HepG2 (cell line): ENCODE data around the gene HCRT. TPM values are rescaled to one million over a fixed set of nuclear protein-coding genes. Genes with fewer than 3 reads are reported as not detected.

Source experiments
- AGO2 ChIP-seq: fragments of 200-400 bp; formaldehyde crosslinking; optimal IDR thresholded peaks from 2 replicates; pipeline ENCODE3; 2017; ENCODE audit warnings: mild to moderate bottlenecking, low read depth, low read length, moderate library complexity
- EHMT2 ChIP-seq: fragments of 200-600 bp; sonication (generic); IDR thresholded peaks from 2 replicates; pipeline ENCODE4 v1.7.0; 2017; ENCODE audit warnings: antibody characterized with exemption, low read depth, low read length, borderline replicate concordance
- EZH2 ChIP-seq: conservative IDR thresholded peaks from 2 replicates; pipeline ENCODE4 v1.6.1; 2012; ENCODE audit warnings: mild to moderate bottlenecking, low read depth, low read length, moderate library complexity
- GLI4 ChIP-seq: sonication (generic); formaldehyde crosslinking; IDR thresholded peaks from 2 replicates; pipeline ENCODE4 v1.5.1; 2020; ENCODE audit warnings: missing genetic modification reagents, mild to moderate bottlenecking, moderate library complexity, borderline replicate concordance
- HMGA1 ChIP-seq: sonication (generic); formaldehyde crosslinking; conservative IDR thresholded peaks from 2 replicates; pipeline ENCODE4 v1.4.0; 2020; ENCODE audit warnings: missing genetic modification reagents
- JUN ChIP-seq: sonication (generic); formaldehyde crosslinking; IDR thresholded peaks from 2 replicates; pipeline ENCODE4 v1.4.0; 2020; ENCODE audit warnings: mild to moderate bottlenecking, missing genetic modification reagents
- MIER3 ChIP-seq: IDR thresholded peaks from 2 replicates; pipeline ENCODE4 v1.6.1; 2016; ENCODE audit warnings: missing compliant biosample characterization, borderline replicate concordance
- MXD4 ChIP-seq: IDR thresholded peaks from 2 replicates; pipeline ENCODE4 v1.6.1; 2016; ENCODE audit warnings: mild to moderate bottlenecking, missing biosample characterization, missing genetic modification reagents
- SIN3B ChIP-seq: fragments of 150-350 bp; IDR thresholded peaks from 2 replicates; pipeline ENCODE4 v1.6.1; 2014; ENCODE audit warnings: low read length
- SOX6 ChIP-seq, 2 experiments: fragments of 450-650 bp in 1 of 2; sonication (generic) in 1 of 2; formaldehyde crosslinking in 1 of 2; IDR thresholded peaks; 2 replicates each; pipeline versions ENCODE4 v1.4.0 to v1.6.1; 2017 to 2020; ENCODE audit warnings: antibody characterized with exemption in 1 of 2, mild to moderate bottlenecking in 1 of 2, missing genetic modification reagents in 1 of 2
- SP140L ChIP-seq: sonication (generic); formaldehyde crosslinking; IDR thresholded peaks from 2 replicates; pipeline ENCODE4 v1.4.0; 2020; ENCODE audit warnings: missing genetic modification reagents, borderline replicate concordance
- SP4 ChIP-seq: sonication (generic); formaldehyde crosslinking; IDR thresholded peaks from 2 replicates; pipeline ENCODE4 v1.8.1; 2023; ENCODE audit warnings: mild to moderate bottlenecking, missing genetic modification reagents
- ZBTB38 ChIP-seq: sonication (generic); formaldehyde crosslinking; IDR thresholded peaks from 2 replicates; pipeline ENCODE4 v1.5.1; 2020; ENCODE audit warnings: mild to moderate bottlenecking, missing genetic modification reagents
- ZNF30 ChIP-seq: sonication (generic); formaldehyde crosslinking; IDR thresholded peaks from 2 replicates; pipeline ENCODE4 v1.5.0; 2020; ENCODE audit warnings: mild to moderate bottlenecking, missing genetic modification reagents
- ZNF343 ChIP-seq: sonication (generic); formaldehyde crosslinking; IDR thresholded peaks from 2 replicates; pipeline ENCODE4 v1.4.0; 2020; ENCODE audit warnings: mild to moderate bottlenecking, missing genetic modification reagents
- ZNF570 ChIP-seq: sonication (generic); formaldehyde crosslinking; IDR thresholded peaks from 2 replicates; pipeline ENCODE4 v1.4.0; 2020; ENCODE audit warnings: mild to moderate bottlenecking, missing genetic modification reagents, borderline replicate concordance
- polyA plus RNA-seq, 8 experiments: library from polyadenylated mRNA; depleted of rRNA in 3 of 8; stranded (reverse) in 7 of 8; unstranded in 1 of 8; fragments of >200 nt; fragmentation: Illumina TruSeq in 4 of 8; extraction: Trizol in 4 of 8; gene quantifications; 2 replicates each; pipeline versions ENCODE4 v1.2.1 to v1.2.3, GENCODE V29; 2011 to 2016; ENCODE audit warnings: low read depth in 4 of 8, missing spikeins in 1 of 8, mixed read lengths in 1 of 8; ENCODE audit not compliant: insufficient read depth in 1 of 8
- total RNA-seq, 5 experiments: library from RNA; depleted of rRNA; stranded (reverse); fragments of >200 nt; fragmentation: Illumina TruSeq; extraction: Trizol; gene quantifications; 2 replicates each; pipeline ENCODE4 v1.2.3, GENCODE V29; 2016; ENCODE audit warnings: low read depth in 1 of 5
- TF ChIP-seq, protein P1 (sequence below), 2 experiments: sonication (generic) in 1 of 2; formaldehyde crosslinking in 1 of 2; IDR thresholded peaks; 2 replicates each; pipeline versions ENCODE4 v1.4.0 to v1.6.1; 2016 to 2020; ENCODE audit warnings: borderline replicate concordance in 1 of 2, low read depth in 1 of 2, mild to moderate bottlenecking in 1 of 2, missing genetic modification reagents in 1 of 2
- TF ChIP-seq, protein P2 (sequence below): sonication (generic); formaldehyde crosslinking; IDR thresholded peaks from 2 replicates; pipeline ENCODE4 v1.8.0; 2022; ENCODE audit warnings: mild to moderate bottlenecking, missing genetic modification reagents
- TF ChIP-seq, protein P3 (sequence below): IDR thresholded peaks from 2 replicates; pipeline ENCODE4 v1.6.1; 2016; ENCODE audit warnings: missing compliant biosample characterization, missing genetic modification reagents, borderline replicate concordance
- TF ChIP-seq, protein P4 (sequence below): sonication (generic); formaldehyde crosslinking; conservative IDR thresholded peaks from 2 replicates; pipeline ENCODE4 v1.8.1; 2023; ENCODE audit warnings: missing genetic modification reagents

The HCRT gene
- total and polyA plus RNA-seq, 2 of the 13 experiments (the other 11 are each of a cell fraction or from before 2014, with no cell fraction given): not detected

DNA sequence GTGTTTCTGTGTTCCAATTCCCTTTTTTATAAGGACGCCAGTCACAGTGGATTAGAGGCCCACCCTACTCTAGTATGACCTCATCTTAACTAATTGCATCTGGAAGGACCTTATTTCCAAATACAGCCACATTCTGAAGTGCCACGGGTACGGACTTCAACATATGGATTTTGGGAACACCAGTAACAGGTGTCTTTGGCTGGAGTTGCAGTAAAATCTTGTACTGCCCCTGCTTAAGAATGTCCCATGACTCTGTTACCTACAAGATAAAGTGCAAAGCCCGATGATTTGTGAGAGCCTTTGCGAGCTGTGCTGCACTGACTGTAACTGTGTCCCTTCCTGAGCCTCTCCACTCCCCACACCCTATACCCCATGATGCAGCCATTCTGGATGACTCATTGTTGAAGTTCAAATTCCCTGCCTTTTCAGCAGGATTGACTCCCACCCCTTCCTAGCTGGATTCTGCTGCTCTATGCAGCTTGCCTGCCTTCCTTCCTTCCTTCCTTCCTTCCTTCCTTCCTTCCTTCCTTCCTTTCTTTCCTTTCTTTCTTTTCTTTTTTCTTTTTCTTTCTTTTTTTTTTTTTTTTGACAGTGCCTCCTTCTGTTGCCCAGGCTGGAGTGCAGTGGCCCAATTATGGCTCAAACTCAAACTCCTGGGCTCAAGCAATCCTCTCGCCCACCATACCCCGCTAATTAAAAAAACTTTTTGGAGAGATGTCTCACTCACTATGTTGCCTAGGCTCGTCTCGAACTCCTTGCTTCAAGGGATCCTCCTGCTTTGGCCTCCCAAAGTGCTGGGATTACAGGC is 2.1 kb downstream of the HCRT start (continued):
- TF ChIP-seq, protein P1, sequence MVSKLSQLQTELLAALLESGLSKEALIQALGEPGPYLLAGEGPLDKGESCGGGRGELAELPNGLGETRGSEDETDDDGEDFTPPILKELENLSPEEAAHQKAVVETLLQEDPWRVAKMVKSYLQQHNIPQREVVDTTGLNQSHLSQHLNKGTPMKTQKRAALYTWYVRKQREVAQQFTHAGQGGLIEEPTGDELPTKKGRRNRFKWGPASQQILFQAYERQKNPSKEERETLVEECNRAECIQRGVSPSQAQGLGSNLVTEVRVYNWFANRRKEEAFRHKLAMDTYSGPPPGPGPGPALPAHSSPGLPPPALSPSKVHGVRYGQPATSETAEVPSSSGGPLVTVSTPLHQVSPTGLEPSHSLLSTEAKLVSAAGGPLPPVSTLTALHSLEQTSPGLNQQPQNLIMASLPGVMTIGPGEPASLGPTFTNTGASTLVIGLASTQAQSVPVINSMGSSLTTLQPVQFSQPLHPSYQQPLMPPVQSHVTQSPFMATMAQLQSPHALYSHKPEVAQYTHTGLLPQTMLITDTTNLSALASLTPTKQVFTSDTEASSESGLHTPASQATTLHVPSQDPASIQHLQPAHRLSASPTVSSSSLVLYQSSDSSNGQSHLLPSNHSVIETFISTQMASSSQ (IDR thresholded peaks at IDR 0.05; ENCODE audit: low read depth): no peak
- TF ChIP-seq, protein P1 (CRISPR knock-in tag; IDR thresholded peaks at IDR 0.05; ENCODE audit: borderline replicate concordance): no peak
- TF ChIP-seq MXD4 (CRISPR knock-in tag) (no peak; the same call in 1 of the 2 replicates), EHMT2 (no peak), MIER3 (CRISPR knock-in tag) (peak; percentile 54; the same call in 1 of the 2 replicates), SOX6 (IDR thresholded peaks at IDR 0.05) (no peak), SOX6 (CRISPR knock-in tag; IDR thresholded peaks at IDR 0.05) (0 out of 2 replicates have a peak, but pooled peaks have one; percentile 28), JUN (peak; percentile 85), SP140L (no peak), HMGA1 (CRISPR knock-in tag) (no peak), EZH2 (no peak), AGO2 (no peak), ZNF343 (no peak), ZNF570 (CRISPR knock-in tag) (no peak), ZBTB38 (CRISPR knock-in tag) (no peak), SIN3B (no peak), SP4 (CRISPR knock-in tag) (no peak; the same call in 1 of the 2 replicates), ZNF30 (CRISPR knock-in tag) (no peak), GLI4 (CRISPR knock-in tag) (no peak)
- TF ChIP-seq, protein P2, sequence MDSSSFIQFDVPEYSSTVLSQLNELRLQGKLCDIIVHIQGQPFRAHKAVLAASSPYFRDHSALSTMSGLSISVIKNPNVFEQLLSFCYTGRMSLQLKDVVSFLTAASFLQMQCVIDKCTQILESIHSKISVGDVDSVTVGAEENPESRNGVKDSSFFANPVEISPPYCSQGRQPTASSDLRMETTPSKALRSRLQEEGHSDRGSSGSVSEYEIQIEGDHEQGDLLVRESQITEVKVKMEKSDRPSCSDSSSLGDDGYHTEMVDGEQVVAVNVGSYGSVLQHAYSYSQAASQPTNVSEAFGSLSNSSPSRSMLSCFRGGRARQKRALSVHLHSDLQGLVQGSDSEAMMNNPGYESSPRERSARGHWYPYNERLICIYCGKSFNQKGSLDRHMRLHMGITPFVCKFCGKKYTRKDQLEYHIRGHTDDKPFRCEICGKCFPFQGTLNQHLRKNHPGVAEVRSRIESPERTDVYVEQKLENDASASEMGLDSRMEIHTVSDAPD (CRISPR knock-in tag): no peak
- TF ChIP-seq, protein P3, sequence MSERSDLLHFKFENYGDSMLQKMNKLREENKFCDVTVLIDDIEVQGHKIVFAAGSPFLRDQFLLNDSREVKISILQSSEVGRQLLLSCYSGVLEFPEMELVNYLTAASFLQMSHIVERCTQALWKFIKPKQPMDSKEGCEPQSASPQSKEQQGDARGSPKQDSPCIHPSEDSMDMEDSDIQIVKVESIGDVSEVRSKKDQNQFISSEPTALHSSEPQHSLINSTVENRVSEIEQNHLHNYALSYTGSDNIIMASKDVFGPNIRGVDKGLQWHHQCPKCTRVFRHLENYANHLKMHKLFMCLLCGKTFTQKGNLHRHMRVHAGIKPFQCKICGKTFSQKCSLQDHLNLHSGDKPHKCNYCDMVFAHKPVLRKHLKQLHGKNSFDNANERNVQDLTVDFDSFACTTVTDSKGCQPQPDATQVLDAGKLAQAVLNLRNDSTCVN (CRISPR knock-in tag): no peak
- TF ChIP-seq, protein P4, sequence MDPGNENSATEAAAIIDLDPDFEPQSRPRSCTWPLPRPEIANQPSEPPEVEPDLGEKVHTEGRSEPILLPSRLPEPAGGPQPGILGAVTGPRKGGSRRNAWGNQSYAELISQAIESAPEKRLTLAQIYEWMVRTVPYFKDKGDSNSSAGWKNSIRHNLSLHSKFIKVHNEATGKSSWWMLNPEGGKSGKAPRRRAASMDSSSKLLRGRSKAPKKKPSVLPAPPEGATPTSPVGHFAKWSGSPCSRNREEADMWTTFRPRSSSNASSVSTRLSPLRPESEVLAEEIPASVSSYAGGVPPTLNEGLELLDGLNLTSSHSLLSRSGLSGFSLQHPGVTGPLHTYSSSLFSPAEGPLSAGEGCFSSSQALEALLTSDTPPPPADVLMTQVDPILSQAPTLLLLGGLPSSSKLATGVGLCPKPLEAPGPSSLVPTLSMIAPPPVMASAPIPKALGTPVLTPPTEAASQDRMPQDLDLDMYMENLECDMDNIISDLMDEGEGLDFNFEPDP (CRISPR knock-in tag): no peak
